Right lobe of liver (tissue), 6 donors: ENCODE measurements around the gene KIF6. TPM values are rescaled to one million over a fixed set of nuclear protein-coding genes. Genes with fewer than 3 reads are reported as not detected.

Source experiments
- ATAC-seq, 4 donors: fragments of 200-7000 bp; cut with Tn5 transposase; one replicate each; pipeline ENCODE4 v1.9.1; 2020; ENCODE audit warnings: mild to moderate bottlenecking in 4 of 4, moderate library complexity in 4 of 4
- DNase-seq, 3 donors: peaks; one replicate each; pipeline ENCODE4 v3.0.0-alpha.2; 2020
- H3K27ac ChIP-seq, 3 donors: fragments of 200-600 bp; one replicate each; pipeline ENCODE4 v1.8.0; 2022
- H3K27me3 ChIP-seq, 2 donors: fragments of 200-600 bp; one replicate each; pipeline ENCODE4 v1.8.0; 2022
- H3K36me3 ChIP-seq, 4 donors: fragments of 200-600 bp; sonication (generic) in 1 of 4; one replicate each; pipeline versions ENCODE4 v1.5.1 to v1.8.0; 2017 to 2022; ENCODE audit warnings: control low read depth in 1 of 4
- H3K4me1 ChIP-seq, 4 donors: fragments of 200-600 bp; sonication (generic) in 1 of 4; one replicate each; pipeline versions ENCODE4 v1.5.1 to v1.8.0; 2017 to 2022; ENCODE audit warnings: control low read depth in 1 of 4
- H3K4me3 ChIP-seq, 3 donors: fragments of 200-600 bp; one replicate each; pipeline ENCODE4 v1.8.0; 2022
- H3K9me3 ChIP-seq, 4 donors: fragments of 200-600 bp; sonication (generic) in 1 of 4; one replicate each; pipeline versions ENCODE4 v1.5.1 to v1.8.0; 2017 to 2022; ENCODE audit warnings: control low read depth in 1 of 4
- POLR2A ChIP-seq: fragments of 450-650 bp; IDR thresholded peaks from one replicate; pipeline ENCODE4 v1.6.1; 2017; ENCODE audit warnings: antibody characterized with exemption, mild to moderate bottlenecking
- WGBS: methylation state at CpG from one replicate; pipeline ENCODE4 v1.1.6; 2018; ENCODE audit warnings: low coverage, low lambda C conversion rate; ENCODE audit not compliant: insufficient coverage; ENCODE audit errors: missing lambda C conversion rate; 5-methylcytosine and 5-hydroxymethylcytosine counted together
- intact Hi-C, 2 donors: fragments of 100-400 bp; cut with DNase I; formaldehyde crosslinking; loops; one replicate each; pipeline versions ENCODE4 v1.11.2 to v1.14.1; 2022
- total RNA-seq, 6 experiments: library from RNA; depleted of rRNA in 2 of 6; stranded (reverse); fragments of >200 nt in 2 of 6; fragmentation: NEBNext Ultra II Directional in 3 of 6; extraction: Animal tissue kit (Norgen Biotek cat#: 25700) in 3 of 6; gene quantifications; one replicate each; pipeline versions ENCODE4 v1.1.0 to v1.2.4, GENCODE V29; 2016 to 2023
- TF ChIP-seq, protein P1 (sequence below), 4 donors: fragments of 200-600 bp in 3 of 4; fragments of 450-650 bp in 1 of 4; IDR thresholded peaks; one replicate each; pipeline versions ENCODE4 v1.5.1 to v1.8.0; 2016 to 2022; ENCODE audit warnings: antibody characterized with exemption in 4 of 4, mild to moderate bottlenecking in 2 of 4
- donor health status: DM: no; HTN: yes; CAD: no.
- donor health status: DM: no; HTN: no; CAD: no.
- donor health status: DM: no; HTN: no; CAD: no.
- donor health status: DM: no; HTN: yes; CAD: no.
- donor health status: DM: no; HTN: yes; CAD: no.

Gene KIF6
- total RNA-seq, 6 experiments from 2014 or later, result 0.18 to 0.83 (median 0.37) TPM; not detected in 2

GRCh38 chr6:39321761-39322160 lies 403.4 kb downstream of the KIF6 start:
- Histone ChIP-seq H3K27ac (no peak overlapping the region), H3K36me3 (no peaks in the 10 kb centered on the region), H3K27me3 (no peaks in the 10 kb centered on the region), H3K9me3 (no peaks in the 10 kb centered on the region), H3K4me3 (no peak overlapping the region), H3K4me1 (no peaks in the 10 kb centered on the region)
- no peak for DNase-seq
- intact Hi-C loops, result no loop called here
- WGBS, result 63% methylated on average over 4 of the region's 5 CpGs
- ATAC-seq, result no peak
- no peak for TF ChIP-seq POLR2A
- TF ChIP-seq, protein P1, sequence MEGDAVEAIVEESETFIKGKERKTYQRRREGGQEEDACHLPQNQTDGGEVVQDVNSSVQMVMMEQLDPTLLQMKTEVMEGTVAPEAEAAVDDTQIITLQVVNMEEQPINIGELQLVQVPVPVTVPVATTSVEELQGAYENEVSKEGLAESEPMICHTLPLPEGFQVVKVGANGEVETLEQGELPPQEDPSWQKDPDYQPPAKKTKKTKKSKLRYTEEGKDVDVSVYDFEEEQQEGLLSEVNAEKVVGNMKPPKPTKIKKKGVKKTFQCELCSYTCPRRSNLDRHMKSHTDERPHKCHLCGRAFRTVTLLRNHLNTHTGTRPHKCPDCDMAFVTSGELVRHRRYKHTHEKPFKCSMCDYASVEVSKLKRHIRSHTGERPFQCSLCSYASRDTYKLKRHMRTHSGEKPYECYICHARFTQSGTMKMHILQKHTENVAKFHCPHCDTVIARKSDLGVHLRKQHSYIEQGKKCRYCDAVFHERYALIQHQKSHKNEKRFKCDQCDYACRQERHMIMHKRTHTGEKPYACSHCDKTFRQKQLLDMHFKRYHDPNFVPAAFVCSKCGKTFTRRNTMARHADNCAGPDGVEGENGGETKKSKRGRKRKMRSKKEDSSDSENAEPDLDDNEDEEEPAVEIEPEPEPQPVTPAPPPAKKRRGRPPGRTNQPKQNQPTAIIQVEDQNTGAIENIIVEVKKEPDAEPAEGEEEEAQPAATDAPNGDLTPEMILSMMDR (IDR thresholded peaks at IDR 0.05), result no peak

GRCh38 chr6:39320363-39320984 lies 404.7 kb downstream of the KIF6 start:
- WGBS, result no CpG with 5 or more reads among the region's 10 CpGs
- no peak for ATAC-seq

GRCh38 chr6:39319621-39320362 lies 405.4 kb downstream of the KIF6 start:
- no peak for DNase-seq
- H3K4me3 ChIP-seq, result no peak overlapping the region
- H3K27me3 ChIP-seq, result no peaks in the 10 kb centered on the region
- H3K27ac ChIP-seq, result no peak overlapping the region
- TF ChIP-seq, protein P1 (IDR thresholded peaks at IDR 0.05), result no peak
- no peak for TF ChIP-seq POLR2A
- H3K4me1 ChIP-seq, result no peaks in the 10 kb centered on the region
- no peaks in the 10 kb centered on the region for H3K36me3 ChIP-seq
- intact Hi-C loops, result loop anchor here in 1 of 2 donors (10.0 kb wide), 1 partner anchor 445 kb away; no protein-coding TSS in a partner anchor
- WGBS, result 64% methylated on average over 5 of the region's 13 CpGs
- H3K9me3 ChIP-seq, result no peaks in the 10 kb centered on the region
- peak in 1 of 4 donors; percentile 19 for ATAC-seq

More at GRCh38 chr6:39320363-39320984, 404.7 kb downstream of the KIF6 start:
- Histone ChIP-seq H3K4me3 (no peak overlapping the region), H3K27ac (no peak overlapping the region), H3K27me3 (no peaks in the 10 kb centered on the region), H3K36me3 (no peaks in the 10 kb centered on the region), H3K4me1 (no peaks in the 10 kb centered on the region), H3K9me3 (no peaks in the 10 kb centered on the region)
- intact Hi-C loops, result no loop called here
- TF ChIP-seq POLR2A, result no peak
- TF ChIP-seq, protein P1 (IDR thresholded peaks at IDR 0.05), result no peak
- DNase-seq, result no peak

- H3K4me1 ChIP-seq, result peaks cover 0 to 18% (median 0%) of the 10 kb centered on the region in 4 donors
- ATAC-seq, result no peak
- DNase-seq, result no peak
- intact Hi-C loops, result loop anchor here in 1 of 2 donors (10.0 kb wide), 1 partner anchor 442 kb away; no protein-coding TSS in a partner anchor
- TF ChIP-seq, protein P1 (IDR thresholded peaks at IDR 0.05), result no peak
- TF ChIP-seq POLR2A, result no peak
- WGBS, result 83% methylated on average over 1 of the region's 3 CpGs
- H3K9me3 ChIP-seq, result no peaks in the 10 kb centered on the region
- H3K36me3 ChIP-seq, result no peaks in the 10 kb centered on the region
- H3K4me3 ChIP-seq, result no peak overlapping the region
- peaks cover 0 to 10% of the 10 kb centered on the region in 2 donors for H3K27me3 ChIP-seq
- no peak overlapping the region for H3K27ac ChIP-seq
Measured at GRCh38 chr6:39317256-39317655, 408.0 kb downstream of the KIF6 start.
